Esophagus squamous epithelium (tissue), 4 donors: ENCODE data around the gene MED13L.

Experiments used
- CTCF ChIP-seq, 6 experiments: fragments of 450-650 bp in 4 of 6; fragments of 200-600 bp in 2 of 6; sonication (generic) in 2 of 6; IDR thresholded peaks; one replicate each; pipeline ENCODE4 v1.5.1; 2016 to 2019; ENCODE audit warnings: antibody characterized with exemption in 6 of 6, mild to moderate bottlenecking in 4 of 6, moderate library complexity in 4 of 6
- POLR2A ChIP-seq, 4 donors: fragments of 450-650 bp; IDR thresholded peaks; one replicate each; pipeline ENCODE4 v1.6.1; 2017; ENCODE audit warnings: antibody characterized with exemption in 4 of 4, mild to moderate bottlenecking in 4 of 4, moderate library complexity in 3 of 4

- TF ChIP-seq POLR2A (IDR thresholded peaks at IDR 0.05) (no peak), CTCF (IDR thresholded peaks at IDR 0.05) (no peak)
These were observed 82.5 kb downstream of the MED13L start for GRCh38 chr12:116194935-116195431.
